ENCODE measurements around the gene HIF3A.

Gene HIF3A

GRCh38 chr19:46324277-46324676, 27.4 kb downstream of the HIF3A start:
- H3K36me3 ChIP-seq (ENCODE audit: insufficient read depth, low read length) = no peaks in the 10 kb centered on the region
- DNase-seq = no peak

GRCh38 chr19:46326608-46327007, 29.8 kb downstream of the HIF3A start:
- no peak for ATAC-seq (ENCODE audit: insufficient read depth, low read depth)
- Histone ChIP-seq H3K4me3 (ENCODE audit: low read depth in 1 of 2, low read length in 2 of 2) (no peak overlapping the region), H3K4me1 (ENCODE audit: insufficient read depth, low read length) (no peaks in the 10 kb centered on the region), H3K4me2 (ENCODE audit: insufficient read depth, low read length) (no peak overlapping the region), H3K9me3 (ENCODE audit: insufficient read depth, low read length, severe bottlenecking) (peaks cover 21% of the 10 kb centered on the region), H3K36me3 (ENCODE audit: insufficient read depth, low read length) (no peaks in the 10 kb centered on the region), H2AFZ (ENCODE audit: low read depth, low read length) (no peak overlapping the region), H3K9ac (ENCODE audit: low read depth, low read length) (no peak overlapping the region), H4K20me1 (ENCODE audit: insufficient read depth, low read length) (no peaks in the 10 kb centered on the region), H3K79me2 (ENCODE audit: insufficient read depth, low read length) (no peaks in the 10 kb centered on the region), H3K27ac (ENCODE audit: low read length) (no peak overlapping the region), H3K27me3 (ENCODE audit: insufficient read depth, low read length, poor library complexity) (no peaks in the 10 kb centered on the region)
- TF ChIP-seq CTCF (IDR thresholded peaks at IDR 0.05; ENCODE audit: borderline replicate concordance, extremely low read depth, low read length, poor library complexity, severe bottlenecking) (no peak), EZH2 (IDR thresholded peaks at IDR 0.05; ENCODE audit: borderline replicate concordance, low read depth, low read length, severe bottlenecking) (no peak)
- DNase-seq = no peak

More at GRCh38 chr19:46324277-46324676, 27.4 kb downstream of the HIF3A start:
- no peak overlapping the region for H3K4me3 ChIP-seq (ENCODE audit: low read depth in 1 of 2, low read length in 2 of 2)
- no peaks in the 10 kb centered on the region for H3K4me1 ChIP-seq (ENCODE audit: insufficient read depth, low read length)
- H2AFZ ChIP-seq (ENCODE audit: low read depth, low read length) = no peak overlapping the region
- TF ChIP-seq EZH2 (IDR thresholded peaks at IDR 0.05; ENCODE audit: borderline replicate concordance, low read depth, low read length, severe bottlenecking) (no peak), CTCF (IDR thresholded peaks at IDR 0.05; ENCODE audit: borderline replicate concordance, extremely low read depth, low read length, poor library complexity, severe bottlenecking) (no peak)
- no peak overlapping the region for H3K9ac ChIP-seq (ENCODE audit: low read depth, low read length)
- no peak overlapping the region for H3K4me2 ChIP-seq (ENCODE audit: insufficient read depth, low read length)
- no peak for ATAC-seq (ENCODE audit: insufficient read depth, low read depth)
- peaks cover 18% of the 10 kb centered on the region for H3K9me3 ChIP-seq (ENCODE audit: insufficient read depth, low read length, severe bottlenecking)
- no peaks in the 10 kb centered on the region for H3K27me3 ChIP-seq (ENCODE audit: insufficient read depth, low read length, poor library complexity)
- no peaks in the 10 kb centered on the region for H4K20me1 ChIP-seq (ENCODE audit: insufficient read depth, low read length)
- H3K27ac ChIP-seq (ENCODE audit: low read length) = no peak overlapping the region
- H3K79me2 ChIP-seq (ENCODE audit: insufficient read depth, low read length) = no peaks in the 10 kb centered on the region

- Histone ChIP-seq H3K4me1 (ENCODE audit: insufficient read depth, low read length) (no peaks in the 10 kb centered on the region), H3K9ac (ENCODE audit: low read depth, low read length) (no peak overlapping the region), H3K27ac (ENCODE audit: low read length) (no peak overlapping the region), H4K20me1 (ENCODE audit: insufficient read depth, low read length) (no peaks in the 10 kb centered on the region), H3K9me3 (ENCODE audit: insufficient read depth, low read length, severe bottlenecking) (peaks cover 21% of the 10 kb centered on the region), H3K4me2 (ENCODE audit: insufficient read depth, low read length) (no peak overlapping the region), H2AFZ (ENCODE audit: low read depth, low read length) (no peak overlapping the region), H3K4me3 (ENCODE audit: low read depth in 1 of 2, low read length in 2 of 2) (no peak overlapping the region), H3K27me3 (ENCODE audit: insufficient read depth, low read length, poor library complexity) (no peaks in the 10 kb centered on the region), H3K79me2 (ENCODE audit: insufficient read depth, low read length) (no peaks in the 10 kb centered on the region), H3K36me3 (ENCODE audit: insufficient read depth, low read length) (no peaks in the 10 kb centered on the region)
- DNase-seq = no peak
- no peak for TF ChIP-seq CTCF (IDR thresholded peaks at IDR 0.05; ENCODE audit: borderline replicate concordance, extremely low read depth, low read length, poor library complexity, severe bottlenecking)
- TF ChIP-seq EZH2 (IDR thresholded peaks at IDR 0.05; ENCODE audit: borderline replicate concordance, low read depth, low read length, severe bottlenecking) = no peak
- no peak for ATAC-seq (ENCODE audit: insufficient read depth, low read depth)
These were observed 31.2 kb downstream of the HIF3A start for GRCh38 chr19:46328079-46328478.

Measured in DND-41 (cell line).